ENCODE results near the gene ADM.
"Not testable (repeated sequence)": the region's sequence is repeated elsewhere in the genome, so short reads cannot be mapped to it uniquely, and the experiment has no call there.

Gene ADM, protein sequence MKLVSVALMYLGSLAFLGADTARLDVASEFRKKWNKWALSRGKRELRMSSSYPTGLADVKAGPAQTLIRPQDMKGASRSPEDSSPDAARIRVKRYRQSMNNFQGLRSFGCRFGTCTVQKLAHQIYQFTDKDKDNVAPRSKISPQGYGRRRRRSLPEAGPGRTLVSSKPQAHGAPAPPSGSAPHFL

DNA sequence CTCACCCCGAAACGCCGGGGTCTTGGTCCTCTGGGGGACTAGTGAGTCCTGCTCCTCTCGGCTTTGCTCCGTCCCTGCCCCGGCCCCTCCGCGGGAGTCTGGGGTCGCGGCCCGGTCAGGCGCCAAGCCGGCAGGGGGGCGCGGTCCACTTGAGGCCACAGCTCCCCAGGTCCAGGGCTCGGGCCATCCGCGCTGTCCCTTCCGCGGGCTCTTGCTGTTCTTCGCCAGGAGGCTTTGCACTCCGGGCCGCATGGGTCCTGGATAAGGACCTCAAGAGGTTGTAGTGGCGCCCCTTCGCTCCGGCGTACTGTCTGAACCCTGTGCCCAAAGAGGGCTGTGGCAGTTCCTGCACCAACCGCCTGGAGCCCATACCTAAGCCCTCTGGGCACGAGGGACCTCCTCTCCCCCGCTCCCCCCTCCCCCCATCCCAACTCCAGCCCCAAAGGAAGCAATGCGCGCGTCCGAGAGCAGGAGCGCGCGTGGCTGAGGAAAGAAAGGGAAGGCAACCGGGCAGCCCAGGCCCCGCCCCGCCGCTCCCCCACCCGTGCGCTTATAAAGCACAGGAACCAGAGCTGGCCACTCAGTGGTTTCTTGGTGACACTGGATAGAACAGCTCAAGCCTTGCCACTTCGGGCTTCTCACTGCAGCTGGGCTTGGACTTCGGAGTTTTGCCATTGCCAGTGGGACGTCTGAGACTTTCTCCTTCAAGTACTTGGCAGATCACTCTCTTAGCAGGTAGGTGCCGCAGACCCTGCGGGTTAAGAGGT is at the start of gene ADM:
ADM (plus strand) TSS at position 579 of the 767 bp plus-strand sequence. CDS start 628 bp downstream, outside the sequence.
- H3K9me3 ChIP-seq: no peaks in the 10 kb centered on the region
- H3K4me3 ChIP-seq (ENCODE audit: low read depth in 1 of 2, low read length in 1 of 2): peak within 1 kb of the TSS; percentile 92 to 100
- TF ChIP-seq, protein P1, sequence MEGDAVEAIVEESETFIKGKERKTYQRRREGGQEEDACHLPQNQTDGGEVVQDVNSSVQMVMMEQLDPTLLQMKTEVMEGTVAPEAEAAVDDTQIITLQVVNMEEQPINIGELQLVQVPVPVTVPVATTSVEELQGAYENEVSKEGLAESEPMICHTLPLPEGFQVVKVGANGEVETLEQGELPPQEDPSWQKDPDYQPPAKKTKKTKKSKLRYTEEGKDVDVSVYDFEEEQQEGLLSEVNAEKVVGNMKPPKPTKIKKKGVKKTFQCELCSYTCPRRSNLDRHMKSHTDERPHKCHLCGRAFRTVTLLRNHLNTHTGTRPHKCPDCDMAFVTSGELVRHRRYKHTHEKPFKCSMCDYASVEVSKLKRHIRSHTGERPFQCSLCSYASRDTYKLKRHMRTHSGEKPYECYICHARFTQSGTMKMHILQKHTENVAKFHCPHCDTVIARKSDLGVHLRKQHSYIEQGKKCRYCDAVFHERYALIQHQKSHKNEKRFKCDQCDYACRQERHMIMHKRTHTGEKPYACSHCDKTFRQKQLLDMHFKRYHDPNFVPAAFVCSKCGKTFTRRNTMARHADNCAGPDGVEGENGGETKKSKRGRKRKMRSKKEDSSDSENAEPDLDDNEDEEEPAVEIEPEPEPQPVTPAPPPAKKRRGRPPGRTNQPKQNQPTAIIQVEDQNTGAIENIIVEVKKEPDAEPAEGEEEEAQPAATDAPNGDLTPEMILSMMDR (IDR thresholded peaks at IDR 0.05): peak; percentile 60
- peaks cover 44 to 46% of the 10 kb centered on the region in 2 experiments for H3K4me1 ChIP-seq (ENCODE audit: control insufficient read depth in 1 of 2, insufficient read depth in 1 of 2, low read depth in 1 of 2, low read length in 1 of 2)
- H3K36me3 ChIP-seq: peaks cover 18% of the 10 kb centered on the region
- peaks cover 37% of the 10 kb centered on the region for H3K27me3 ChIP-seq
- H3K27ac ChIP-seq: peak within 1 kb of the TSS; percentile 96

DNA sequence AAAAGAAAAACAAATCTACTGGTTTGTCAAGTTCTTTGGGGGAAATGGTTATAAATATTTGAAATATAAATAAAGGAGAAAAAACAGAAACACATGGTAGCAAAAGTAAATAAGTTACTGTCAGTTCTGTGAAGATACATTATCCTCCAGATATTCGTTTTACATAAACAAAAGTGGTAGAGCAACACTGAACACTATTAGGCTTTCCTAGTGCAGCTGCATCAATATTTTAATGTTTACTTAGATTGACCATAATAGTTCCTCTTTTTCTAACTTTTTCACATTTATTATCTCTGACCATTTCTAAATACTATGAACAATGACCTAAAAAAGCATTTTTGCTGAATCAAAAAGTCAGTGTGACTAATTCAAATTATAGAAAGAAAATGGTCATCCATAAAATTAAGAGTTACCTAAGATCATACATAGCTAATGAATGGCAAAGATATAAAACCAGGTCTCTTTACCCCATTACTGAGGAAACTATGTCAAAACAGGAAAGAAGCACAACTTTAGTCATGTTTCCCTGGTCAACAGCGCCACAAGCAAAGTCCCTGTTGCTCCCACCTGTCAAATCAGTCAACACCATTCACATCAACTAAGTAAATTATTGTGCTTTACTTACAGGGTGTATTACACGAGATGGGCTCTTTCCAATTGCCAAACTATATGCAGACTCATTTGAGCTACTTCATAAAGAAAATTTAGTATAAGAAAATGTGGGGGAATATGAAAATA is 49.3 kb upstream of the ADM start:
- Histone ChIP-seq H3K27me3 (no peaks in the 10 kb centered on the region), H3K27ac (peak overlapping the region; percentile 51), H3K36me3 (no peaks in the 10 kb centered on the region), H3K9me3 (no peaks in the 10 kb centered on the region), H3K4me3 (ENCODE audit: low read depth in 1 of 2, low read length in 1 of 2) (no peak overlapping the region), H3K4me1 (ENCODE audit: control insufficient read depth in 1 of 2, insufficient read depth in 1 of 2, low read depth in 1 of 2, low read length in 1 of 2) (peaks cover 9 to 10% of the 10 kb centered on the region in 2 experiments)
- TF ChIP-seq, protein P1 (IDR thresholded peaks at IDR 0.05): no peak

DNA sequence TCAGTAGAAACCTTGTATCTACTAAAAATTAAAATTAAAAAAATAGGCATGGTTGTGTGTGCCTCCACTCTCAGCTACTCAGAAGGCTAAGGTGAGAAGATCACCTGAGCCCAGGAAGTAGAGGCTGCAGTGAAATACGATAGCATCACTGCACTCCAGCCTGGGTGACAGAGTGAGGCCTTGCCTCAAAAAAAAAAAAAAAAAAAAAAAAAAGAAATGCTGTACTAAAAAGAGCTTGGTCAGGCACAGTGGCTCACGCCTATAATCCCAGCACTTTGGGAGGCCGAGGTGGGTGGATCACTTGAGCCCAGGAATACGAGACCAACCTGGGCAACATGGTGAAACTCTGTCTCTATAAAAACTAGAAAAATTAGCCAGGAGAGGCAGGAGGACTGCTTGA is 47.4 kb upstream of the ADM start:
- TF ChIP-seq, protein P1 (IDR thresholded peaks at IDR 0.05): no peak
- Histone ChIP-seq H3K36me3 (no peaks in the 10 kb centered on the region), H3K27me3 (no peaks in the 10 kb centered on the region), H3K4me1 (ENCODE audit: control insufficient read depth in 1 of 2, insufficient read depth in 1 of 2, low read depth in 1 of 2, low read length in 1 of 2) (peaks cover 9 to 10% of the 10 kb centered on the region in 2 experiments), H3K4me3 (ENCODE audit: low read depth in 1 of 2, low read length in 1 of 2) (no peak overlapping the region), H3K9me3 (no peaks in the 10 kb centered on the region), H3K27ac (no peak overlapping the region)

DNA sequence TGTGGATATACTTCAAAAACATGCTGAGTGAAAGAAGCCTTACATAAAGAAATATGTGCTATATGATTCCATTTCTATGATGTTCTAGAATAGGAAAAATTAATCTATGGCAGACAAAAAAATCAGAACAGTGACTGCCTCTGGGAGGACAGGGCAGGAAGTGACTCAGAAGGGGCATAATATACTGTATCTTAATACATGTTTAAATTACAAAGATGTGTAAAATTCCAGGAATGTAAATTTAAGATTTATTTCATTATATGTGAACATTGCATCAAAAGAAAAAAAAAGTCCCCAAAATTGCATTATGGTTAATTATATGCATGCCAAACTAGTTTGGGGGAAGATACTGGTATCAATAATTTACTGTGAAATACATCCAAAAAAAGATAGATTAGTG is 43.1 kb upstream of the ADM start:
- no peaks in the 10 kb centered on the region for H3K36me3 ChIP-seq
- H3K4me3 ChIP-seq (ENCODE audit: low read depth in 1 of 2, low read length in 1 of 2): no peak overlapping the region
- TF ChIP-seq, protein P1 (IDR thresholded peaks at IDR 0.05): no peak
- no peak overlapping the region for H3K27ac ChIP-seq
- no peaks in the 10 kb centered on the region for H3K27me3 ChIP-seq
- H3K9me3 ChIP-seq: no peaks in the 10 kb centered on the region
- H3K4me1 ChIP-seq (ENCODE audit: control insufficient read depth in 1 of 2, insufficient read depth in 1 of 2, low read depth in 1 of 2, low read length in 1 of 2): no peaks in the 10 kb centered on the region

DNA sequence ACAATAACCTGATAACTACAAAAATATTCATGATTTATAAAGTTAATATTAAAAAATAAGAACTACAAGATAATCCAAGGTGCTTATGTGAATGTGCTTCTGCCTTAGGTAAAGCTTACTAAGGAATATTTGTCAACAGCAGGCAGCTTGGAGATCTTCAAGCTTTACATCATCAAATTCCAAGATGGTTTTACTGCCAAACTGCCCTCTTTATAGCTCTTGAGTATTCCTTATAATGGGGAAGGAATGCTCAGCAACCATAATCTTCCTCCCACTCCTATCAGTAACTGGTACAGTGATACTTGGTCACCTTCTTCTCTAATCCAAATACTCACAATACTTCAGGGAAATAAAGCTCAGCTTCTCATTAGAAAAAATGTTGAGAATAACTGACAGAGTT is 40.9 kb upstream of the ADM start:
- Histone ChIP-seq H3K9me3 (no peaks in the 10 kb centered on the region), H3K27me3 (no peaks in the 10 kb centered on the region), H3K4me1 (ENCODE audit: control insufficient read depth in 1 of 2, insufficient read depth in 1 of 2, low read depth in 1 of 2, low read length in 1 of 2) (no peaks in the 10 kb centered on the region), H3K27ac (no peak overlapping the region), H3K36me3 (no peaks in the 10 kb centered on the region), H3K4me3 (ENCODE audit: low read depth in 1 of 2, low read length in 1 of 2) (no peak overlapping the region)
- TF ChIP-seq, protein P1 (IDR thresholded peaks at IDR 0.05): no peak

DNA sequence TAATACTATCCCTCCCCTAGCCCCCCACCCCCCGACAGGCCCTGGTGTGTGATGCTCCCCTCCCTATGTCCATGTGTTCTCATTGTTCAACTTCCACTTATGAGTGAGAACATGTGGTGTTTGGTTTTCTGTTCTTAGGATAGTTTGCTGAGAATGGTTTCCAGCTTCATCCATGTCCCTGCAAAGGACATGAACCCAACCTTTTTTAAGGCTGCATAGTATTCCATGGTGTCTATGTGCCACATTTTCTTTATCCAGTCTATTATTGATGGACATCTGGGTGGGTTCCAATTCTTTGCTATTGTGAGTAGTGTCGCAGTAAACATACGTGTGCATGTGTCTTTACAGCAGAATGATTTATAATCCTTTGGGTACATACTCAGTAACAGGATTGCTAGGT is 40.2 kb upstream of the ADM start:
- not testable (repeated sequence) for H3K4me1 ChIP-seq (ENCODE audit: control insufficient read depth in 1 of 2, insufficient read depth in 1 of 2, low read depth in 1 of 2, low read length in 1 of 2); H3K9me3 ChIP-seq; H3K27ac ChIP-seq

More for the DNA sequence above, 40.2 kb upstream of the ADM start:
- not testable (repeated sequence) for H3K4me3 ChIP-seq (ENCODE audit: low read depth in 1 of 2, low read length in 1 of 2); H3K36me3 ChIP-seq; H3K27me3 ChIP-seq

Measured in neutrophil (primary cell).